ENCODE results near the gene ACR. TPM values are rescaled to one million over a fixed set of nuclear protein-coding genes. Genes with fewer than 3 reads are reported as not detected.

The ACR gene
- total and polyA plus RNA-seq, 10 of the 15 experiments (the other 5 are each of a cell fraction or from before 2014, with no cell fraction given): not detected

DNA sequence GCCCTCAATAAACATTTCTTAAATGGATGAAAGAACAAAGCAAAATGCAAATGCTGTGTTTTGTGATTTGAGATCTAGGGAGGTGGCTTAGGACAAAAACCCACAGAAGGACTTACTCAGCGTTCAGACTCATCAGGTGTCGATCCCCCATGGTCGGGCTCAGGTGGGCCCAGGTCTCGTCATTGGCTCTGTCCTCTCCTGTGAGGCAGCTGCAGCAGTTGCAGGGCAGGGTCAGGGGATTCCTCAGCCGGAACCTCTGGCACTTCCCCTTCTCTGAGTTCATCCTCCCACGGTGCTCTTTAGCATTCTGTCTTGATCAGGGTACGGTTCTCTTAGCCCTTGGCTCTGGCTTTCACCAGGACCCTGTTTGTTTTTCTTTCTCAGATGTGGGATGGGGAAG is 14.0 kb upstream of the ACR start:
- Histone ChIP-seq H3K4me1 (ENCODE audit: control insufficient read depth, insufficient read depth, low read length) (no peaks in the 10 kb centered on the region), H3K27me3 (replicated peaks in 1 of 2; ENCODE audit: control insufficient read depth in 2 of 2, insufficient read depth in 2 of 2, low read length in 1 of 2) (no peaks in the 10 kb centered on the region), H3K27ac (ENCODE audit: control insufficient read depth, insufficient read depth) (no peak overlapping the region), H3K9me3 (replicated peaks; ENCODE audit: control insufficient read depth, insufficient read depth, low read length) (no peaks in the 10 kb centered on the region; the same call in 2 of the 3 replicates), H3K4me3 (no peak overlapping the region), H2AFZ (ENCODE audit: control insufficient read depth, low read depth, low read length) (no peak overlapping the region), H3K4me2 (ENCODE audit: control insufficient read depth, insufficient read depth) (no peak overlapping the region), H4K20me1 (ENCODE audit: control insufficient read depth, insufficient read depth) (no peaks in the 10 kb centered on the region; the same call in 1 of the 2 replicates), H3K9ac (ENCODE audit: control insufficient read depth, insufficient read depth, low read length) (no peak overlapping the region), H3K36me3 (ENCODE audit: control insufficient read depth in 2 of 2, insufficient read depth in 2 of 2, low read length in 1 of 2) (no peaks in the 10 kb centered on the region), H3K79me2 (ENCODE audit: control insufficient read depth, insufficient read depth, low read length) (no peaks in the 10 kb centered on the region)
- intact Hi-C loops (cut with micrococcal nuclease; ENCODE audit: unreplicated experiment) (no loop called here), in situ Hi-C loops (cut with MboI) (no loop called here)
- no peak for TF ChIP-seq SP1 (IDR thresholded peaks at IDR 0.05; ENCODE audit: low read depth, low read length)
- TF ChIP-seq RELA (IDR thresholded peaks at IDR 0.05; ENCODE audit: borderline replicate concordance, partially characterized antibody): no peak
- TF ChIP-seq, protein P1, sequence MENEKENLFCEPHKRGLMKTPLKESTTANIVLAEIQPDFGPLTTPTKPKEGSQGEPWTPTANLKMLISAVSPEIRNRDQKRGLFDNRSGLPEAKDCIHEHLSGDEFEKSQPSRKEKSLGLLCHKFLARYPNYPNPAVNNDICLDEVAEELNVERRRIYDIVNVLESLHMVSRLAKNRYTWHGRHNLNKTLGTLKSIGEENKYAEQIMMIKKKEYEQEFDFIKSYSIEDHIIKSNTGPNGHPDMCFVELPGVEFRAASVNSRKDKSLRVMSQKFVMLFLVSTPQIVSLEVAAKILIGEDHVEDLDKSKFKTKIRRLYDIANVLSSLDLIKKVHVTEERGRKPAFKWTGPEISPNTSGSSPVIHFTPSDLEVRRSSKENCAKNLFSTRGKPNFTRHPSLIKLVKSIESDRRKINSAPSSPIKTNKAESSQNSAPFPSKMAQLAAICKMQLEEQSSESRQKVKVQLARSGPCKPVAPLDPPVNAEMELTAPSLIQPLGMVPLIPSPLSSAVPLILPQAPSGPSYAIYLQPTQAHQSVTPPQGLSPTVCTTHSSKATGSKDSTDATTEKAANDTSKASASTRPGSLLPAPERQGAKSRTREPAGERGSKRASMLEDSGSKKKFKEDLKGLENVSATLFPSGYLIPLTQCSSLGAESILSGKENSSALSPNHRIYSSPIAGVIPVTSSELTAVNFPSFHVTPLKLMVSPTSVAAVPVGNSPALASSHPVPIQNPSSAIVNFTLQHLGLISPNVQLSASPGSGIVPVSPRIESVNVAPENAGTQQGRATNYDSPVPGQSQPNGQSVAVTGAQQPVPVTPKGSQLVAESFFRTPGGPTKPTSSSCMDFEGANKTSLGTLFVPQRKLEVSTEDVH (IDR thresholded peaks at IDR 0.05; ENCODE audit: low read depth, partially characterized antibody): no peak
- no peak for TF ChIP-seq SIN3A (IDR thresholded peaks at IDR 0.05; ENCODE audit: low read depth, low read length)
- TF ChIP-seq SPI1 (IDR thresholded peaks at IDR 0.05; ENCODE audit: borderline replicate concordance, insufficient read depth, low read depth, low read length): peak; percentile 87
- TF ChIP-seq NRF1 (conservative IDR thresholded peaks at IDR 0.05; ENCODE audit: low read depth, low read length): no peak
- DNase-seq (ENCODE audit: low read depth, low spot score) (no peak), ATAC-seq (peak; percentile 62; the same call in 2 of the 3 replicates), FAIRE-seq (no peak)
- no TSS peak for BruUV-seq (replicated peaks)
- ChIA-PET CTCF (no interaction called here), SMC1A (ENCODE audit: uncharacterized antibody, unreplicated experiment) (no interaction called here), RAD21 (ENCODE audit: unreplicated experiment) (no interaction called here), POLR2A (interaction anchor here (0.5 kb wide), 1 partner anchor 12 kb away, joined by 3 read pairs; no protein-coding TSS in a partner anchor)
- 0% methylated on average over 7 of the region's 7 CpGs for WGBS (ENCODE audit: insufficient coverage, insufficient replicate concordance, low lambda C conversion rate, missing lambda C conversion rate)
